K562 (cell line): ENCODE measurements around the gene SELENOM. TPM values are rescaled to one million over a fixed set of nuclear protein-coding genes. Genes with fewer than 3 reads are reported as not detected.

Source experiments
- ATAC-seq: fragments of 200-7000 bp; cut with Tn5 transposase; 3 replicates; pipeline ENCODE4 v1.9.1; 2020; ENCODE audit warnings: moderate library complexity
- BruUV-seq: library from RNA; stranded (reverse); fragments of 400-500 nt; replicated peaks from 2 replicates; lab custom pipeline; 2021; lab: Mats Ljungman, UMichigan
- CTCF ChIA-PET: fragments of 300-600 bp; formaldehyde crosslinking; extraction: SDS; loops from one replicate; lab custom pipeline; 2021; ENCODE audit warnings: low intra/inter-chr PET ratio; lab: Yijun Ruan, JAX
- POLR2A ChIA-PET: fragments of 300-600, 350-650 bp; sonication (Branson Sonifier 250); formaldehyde crosslinking; extraction: SDS; loops from one replicate; lab custom pipeline; 2021; ENCODE audit warnings: antibody characterized with exemption, inconsistent platforms; lab: Yijun Ruan, JAX
- DNase-seq, 4 experiments: peaks; one replicate each; pipeline versions ENCODE4 v3.0.0 to v3.0.0-alpha.2; 2011 to 2018; ENCODE audit warnings: low spot score in 3 of 4, mixed read lengths in 3 of 4; ENCODE audit errors: extremely low read depth in 1 of 4
- FAIRE-seq: peaks from 2 replicates; lab custom pipeline; 2011; peaks lifted over from hg19 to GRCh38; lab: Jason Lieb, UNC
- H2AFZ ChIP-seq: 2 replicates; pipeline ENCODE4 v1.6.0; 2011; ENCODE audit warnings: low read depth, low read length, control low read depth, inconsistent platforms
- H3K27ac ChIP-seq: fragments of 200-600 bp; 3 replicates; pipeline ENCODE4 v1.8.0; 2011; ENCODE audit warnings: low read depth, mild to moderate bottlenecking, control low read depth, inconsistent platforms, low read length, moderate library complexity, mixed read lengths; ENCODE audit errors: extremely low read depth
- H3K27me3 ChIP-seq, 2 experiments: fragments of 300-600 bp in 1 of 2; 2 replicates in 1 of 2; 3 replicates in 1 of 2; pipeline versions ENCODE4 v1.6.0 to v1.8.0; 2011; ENCODE audit warnings: inconsistent platforms in 2 of 2, low read length in 2 of 2, mild to moderate bottlenecking in 1 of 2, mixed read lengths in 1 of 2, moderate library complexity in 1 of 2; ENCODE audit not compliant: control insufficient read depth in 2 of 2, insufficient read depth in 2 of 2
- H3K36me3 ChIP-seq: fragments of 300-600 bp; 3 replicates; pipeline ENCODE4 v1.8.0; 2011; ENCODE audit warnings: mild to moderate bottlenecking, low read length, inconsistent platforms; ENCODE audit not compliant: control insufficient read depth, insufficient read depth
- H3K4me1 ChIP-seq, 2 experiments: fragments of 200-600 bp in 1 of 2; replicated peaks in 1 of 2; 2 replicates in 1 of 2; 3 replicates in 1 of 2; pipeline versions ENCODE4 v1.5.1 to v1.8.0; 2011; ENCODE audit warnings: inconsistent platforms in 2 of 2, low read length in 2 of 2, mild to moderate bottlenecking in 1 of 2, mixed read lengths in 1 of 2, moderate library complexity in 1 of 2; ENCODE audit not compliant: control insufficient read depth in 2 of 2, insufficient read depth in 2 of 2
- H3K4me2 ChIP-seq: 2 replicates; pipeline ENCODE4 v1.6.1; 2011; ENCODE audit warnings: low read length, control low read depth, inconsistent platforms, mixed read lengths; ENCODE audit not compliant: insufficient read depth
- H3K4me3 ChIP-seq: fragments of 200-600 bp; sonication (generic), shearing (Covaris generic); 2 replicates; pipeline ENCODE4 v1.5.1; 2016; ENCODE audit warnings: control low read depth, inconsistent platforms
- H3K79me2 ChIP-seq: fragments of 200-600 bp; 3 replicates; pipeline ENCODE4 v1.8.0; 2011; ENCODE audit warnings: low read length, inconsistent platforms; ENCODE audit not compliant: control insufficient read depth, insufficient read depth
- H3K9ac ChIP-seq, 2 experiments: 2 replicates each; pipeline versions ENCODE4 v1.6.0 to v1.6.1; 2011; ENCODE audit warnings: low read depth in 2 of 2, low read length in 2 of 2, control low read depth in 1 of 2, inconsistent platforms in 1 of 2, mild to moderate bottlenecking in 1 of 2, mixed read lengths in 1 of 2; ENCODE audit not compliant: insufficient read depth in 1 of 2
- H3K9me1 ChIP-seq: one replicate; pipeline ENCODE4 v1.6.0; 2011; ENCODE audit warnings: inconsistent platforms, mild to moderate bottlenecking, low read length, moderate library complexity; ENCODE audit not compliant: control insufficient read depth, insufficient read depth
- H3K9me3 ChIP-seq: replicated peaks from 2 replicates; pipeline ENCODE4 v1.5.1; 2011; ENCODE audit warnings: low read depth, low read length, inconsistent platforms; ENCODE audit not compliant: control insufficient read depth, insufficient read depth
- H4K20me1 ChIP-seq: replicated peaks from 2 replicates; pipeline ENCODE4 v1.6.1; 2011; ENCODE audit warnings: low read length, inconsistent platforms, mixed read lengths; ENCODE audit not compliant: control insufficient read depth, insufficient read depth
- ARNT ChIP-seq, 2 experiments: fragments of 450-650 bp; IDR thresholded peaks; 2 replicates each; pipeline ENCODE4 v1.6.1; 2016; ENCODE audit warnings: mild to moderate bottlenecking in 1 of 2
- BACH1 ChIP-seq: fragments of 200-800 bp; sonication (Bioruptor generic); IDR thresholded peaks from 2 replicates; pipeline ENCODE4 v1.6.1; 2016; ENCODE audit warnings: missing genetic modification characterization, missing compliant biosample characterization
- CBFA2T3 ChIP-seq: fragments of 450-650 bp; IDR thresholded peaks from 2 replicates; pipeline ENCODE4 v1.6.1; 2017
- CBX3 ChIP-seq, 2 experiments: IDR thresholded peaks; 1 replicate in 1 of 2; 2 replicates in 1 of 2; pipeline ENCODE4 v1.6.1; 2012; ENCODE audit warnings: inconsistent platforms in 2 of 2, low read length in 2 of 2, borderline replicate concordance in 1 of 2, control low read depth in 1 of 2
- CTBP1 ChIP-seq: fragments of 450-650 bp; IDR thresholded peaks from 2 replicates; pipeline ENCODE4 v1.6.1; 2016; ENCODE audit warnings: borderline replicate concordance
- EP300 ChIP-seq: IDR thresholded peaks from 2 replicates; pipeline ENCODE4 v1.6.1; 2012; ENCODE audit warnings: low read length, improper control_type of control experiment
- FIP1L1 ChIP-seq: fragments of 200-400 bp; formaldehyde crosslinking; IDR thresholded peaks from 2 replicates; pipeline ENCODE4 v1.6.1; 2018; ENCODE audit warnings: mild to moderate bottlenecking, low read depth, low read length; ENCODE audit not compliant: poor library complexity, severe bottlenecking
- HES1 ChIP-seq: fragments of 450-650 bp; IDR thresholded peaks from 2 replicates; pipeline ENCODE4 v1.6.1; 2016; ENCODE audit warnings: low read depth, mild to moderate bottlenecking, moderate library complexity
- HNRNPH1 ChIP-seq: fragments of 200-400 bp; formaldehyde crosslinking; optimal IDR thresholded peaks from 2 replicates; pipeline ENCODE3; 2017; ENCODE audit warnings: low read depth, mild to moderate bottlenecking, low read length, moderate library complexity
- MCM5 ChIP-seq: fragments of 450-650 bp; IDR thresholded peaks from 2 replicates; pipeline ENCODE4 v1.6.1; 2016; ENCODE audit warnings: low read depth
- NR3C1 ChIP-seq: sonication (generic); formaldehyde crosslinking; IDR thresholded peaks from 2 replicates; pipeline ENCODE4 v1.8.1; 2022; ENCODE audit warnings: missing genetic modification reagents
- STAT6 ChIP-seq: sonication (generic); formaldehyde crosslinking; IDR thresholded peaks from 2 replicates; pipeline ENCODE4 v1.8.1; 2023; ENCODE audit warnings: mild to moderate bottlenecking, missing genetic modification reagents
- XRCC4 ChIP-seq: IDR thresholded peaks from one replicate; pipeline ENCODE4 v1.6.1; 2011; ENCODE audit not compliant: insufficient read depth, insufficient read length; ENCODE audit errors: extremely low read depth
- ZNF121 ChIP-seq: sonication (generic); formaldehyde crosslinking; conservative IDR thresholded peaks from 2 replicates; pipeline ENCODE4 v1.8.0; 2022; ENCODE audit warnings: missing genetic modification reagents
- ZSCAN32 ChIP-seq: fragments of 450-650 bp; formaldehyde crosslinking; IDR thresholded peaks from 2 replicates; pipeline ENCODE4 v1.4.0; 2020; ENCODE audit warnings: mild to moderate bottlenecking, moderate library complexity
- WGBS: fragments of 100-300 bp; shearing (Covaris generic); methylation state at CpG from one replicate; pipeline ENCODE4 v1.1.6; 2016; ENCODE audit warnings: low coverage, mixed read lengths; ENCODE audit not compliant: insufficient coverage; ENCODE audit errors: missing lambda C conversion rate; 5-methylcytosine and 5-hydroxymethylcytosine counted together
- in situ Hi-C: fragments of 300-500 bp; cut with MboI; formaldehyde crosslinking; loops from 4 replicates; pipeline ENCODE4 v1.15.0; 2018; ENCODE audit warnings: inconsistent platforms, mixed read lengths
- intact Hi-C: fragments of 100-400 bp; cut with micrococcal nuclease; formaldehyde crosslinking; loops from 2 replicates; pipeline ENCODE4 v1.14.2; 2022
- polyA plus RNA-seq, 8 experiments: library from polyadenylated mRNA; depleted of rRNA in 4 of 8; stranded (reverse) in 5 of 8; unstranded in 3 of 8; fragments of >200 nt; fragmentation: Nextera tagmentation in 2 of 8; fragmentation: Illumina TruSeq in 1 of 8; extraction: Ambion mirVana in 2 of 8; extraction: Trizol in 1 of 8; gene quantifications; 2 replicates each; pipeline versions ENCODE4 v1.2.1 to v1.2.3, GENCODE V29; 2011 to 2014; ENCODE audit warnings: inconsistent platforms in 1 of 8, missing spikeins in 1 of 8
- total RNA-seq, 7 experiments: library from RNA; depleted of rRNA in 6 of 7; stranded (reverse); fragments of >200 nt in 6 of 7; fragmentation: Illumina TruSeq in 2 of 7; extraction: Trizol in 2 of 7; gene quantifications; 2 replicates each; pipeline versions ENCODE4 v1.2.1 to v1.2.3, GENCODE V29; 2011 to 2021; ENCODE audit warnings: low replicate concordance in 1 of 7
- TF ChIP-seq, protein P1 (sequence below): sonication (generic); formaldehyde crosslinking; IDR thresholded peaks from 2 replicates; pipeline ENCODE4 v1.8.1; 2023; ENCODE audit warnings: mild to moderate bottlenecking, missing genetic modification reagents, moderate library complexity

SELENOM gene
- total and polyA plus RNA-seq, 9 of the 15 experiments (the other 6 are each of a cell fraction or from before 2014, with no cell fraction given) = 1.2 to 10.6 (median 3.7) TPM

DNA sequence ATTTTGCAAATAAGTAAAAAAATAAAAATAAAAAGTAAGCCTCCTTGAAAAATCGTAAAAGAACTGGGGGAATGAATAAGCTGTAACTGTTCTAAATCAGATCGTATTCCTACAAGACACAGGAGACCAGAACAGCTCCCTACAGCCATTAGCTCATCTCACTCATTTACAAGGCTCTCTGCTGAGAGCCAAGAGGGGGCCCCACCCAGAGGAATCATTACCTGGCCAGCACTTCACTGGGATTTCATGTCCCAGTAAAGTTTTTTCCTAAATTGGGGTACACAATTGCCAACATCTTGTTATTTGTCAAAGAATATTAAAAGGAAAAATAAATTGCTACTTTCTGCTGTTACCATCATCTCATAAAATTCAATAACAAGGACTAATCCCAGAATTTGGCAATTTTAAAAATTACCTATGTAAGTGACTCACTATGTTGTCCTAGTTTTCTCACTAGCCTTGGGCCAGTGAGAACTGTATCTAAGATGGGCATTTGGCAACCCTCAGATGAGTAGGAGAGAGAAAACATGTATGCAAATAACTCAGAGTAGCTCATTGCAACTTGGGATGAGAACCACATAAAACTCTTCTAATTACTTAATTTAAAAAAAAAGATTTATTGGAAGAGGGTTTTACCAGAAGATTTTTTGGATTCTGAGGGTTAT lies 44.7 kb downstream of the SELENOM start:
- WGBS = 33% methylated on average over 1 of the region's 2 CpGs
- CTCF ChIA-PET = no interaction called here
- H3K36me3 ChIP-seq = no peaks in the 10 kb centered on the region
- TF ChIP-seq HES1 (no peak), FIP1L1 (no peak), CBX3 (IDR thresholded peaks at IDR 0.05; ENCODE audit: borderline replicate concordance in 1 of 2, low read length in 2 of 2) (no peak), MCM5 (no peak), ZSCAN32 (no peak), EP300 (no peak), XRCC4 (no peak), BACH1 (tag) (no peak), ARNT (IDR thresholded peaks at IDR 0.05) (no peak), STAT6 (CRISPR knock-in tag) (no peak), CTBP1 (no peak), HNRNPH1 (no peak), ZNF121 (no peak), CBFA2T3 (no peak), NR3C1 (CRISPR knock-in tag) (no peak)
- TF ChIP-seq, protein P1, sequence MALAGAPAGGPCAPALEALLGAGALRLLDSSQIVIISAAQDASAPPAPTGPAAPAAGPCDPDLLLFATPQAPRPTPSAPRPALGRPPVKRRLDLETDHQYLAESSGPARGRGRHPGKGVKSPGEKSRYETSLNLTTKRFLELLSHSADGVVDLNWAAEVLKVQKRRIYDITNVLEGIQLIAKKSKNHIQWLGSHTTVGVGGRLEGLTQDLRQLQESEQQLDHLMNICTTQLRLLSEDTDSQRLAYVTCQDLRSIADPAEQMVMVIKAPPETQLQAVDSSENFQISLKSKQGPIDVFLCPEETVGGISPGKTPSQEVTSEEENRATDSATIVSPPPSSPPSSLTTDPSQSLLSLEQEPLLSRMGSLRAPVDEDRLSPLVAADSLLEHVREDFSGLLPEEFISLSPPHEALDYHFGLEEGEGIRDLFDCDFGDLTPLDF (CRISPR knock-in tag) = no peak

More for the DNA sequence above, 44.7 kb downstream of the SELENOM start:
- Histone ChIP-seq H3K9me3 (no peaks in the 10 kb centered on the region), H3K27me3 (no peaks in the 10 kb centered on the region), H3K4me2 (no peak overlapping the region), H3K9me1 (no peaks in the 10 kb centered on the region), H3K27ac (no peak overlapping the region), H4K20me1 (no peaks in the 10 kb centered on the region), H3K4me1 (peaks cover 14 to 15% of the 10 kb centered on the region in 2 experiments; a peak in 3 of 5 replicates), H3K9ac (no peak overlapping the region), H2AFZ (peak overlapping the region; percentile 94; the same call in 1 of the 2 replicates), H3K4me3 (no peak overlapping the region), H3K79me2 (peaks cover 14% of the 10 kb centered on the region)
- intact Hi-C loops (loop anchor here (5.0 kb wide), 1 partner anchor 95 kb away; the partner anchor contains the start of genes MORC2 and TUG1), in situ Hi-C loops (no loop called here)
- no peak for DNase-seq
- ATAC-seq = no peak
- no TSS peak for BruUV-seq
- POLR2A ChIA-PET = interaction anchor here (0.6 to 0.8 kb wide), 2 partner anchors 10 to 69 kb away, joined by 3 read pairs; no protein-coding TSS in a partner anchor
- FAIRE-seq = no peak
